Raji (cell line): ENCODE data around the gene MFF.

Experiments used
- POLR2A ChIP-seq: IDR thresholded peaks from 2 replicates; pipeline ENCODE4 v1.6.1; 2011; ENCODE audit warnings: low read depth, low read length, control low read depth; ENCODE audit not compliant: insufficient read depth

Gene MFF

DNA sequence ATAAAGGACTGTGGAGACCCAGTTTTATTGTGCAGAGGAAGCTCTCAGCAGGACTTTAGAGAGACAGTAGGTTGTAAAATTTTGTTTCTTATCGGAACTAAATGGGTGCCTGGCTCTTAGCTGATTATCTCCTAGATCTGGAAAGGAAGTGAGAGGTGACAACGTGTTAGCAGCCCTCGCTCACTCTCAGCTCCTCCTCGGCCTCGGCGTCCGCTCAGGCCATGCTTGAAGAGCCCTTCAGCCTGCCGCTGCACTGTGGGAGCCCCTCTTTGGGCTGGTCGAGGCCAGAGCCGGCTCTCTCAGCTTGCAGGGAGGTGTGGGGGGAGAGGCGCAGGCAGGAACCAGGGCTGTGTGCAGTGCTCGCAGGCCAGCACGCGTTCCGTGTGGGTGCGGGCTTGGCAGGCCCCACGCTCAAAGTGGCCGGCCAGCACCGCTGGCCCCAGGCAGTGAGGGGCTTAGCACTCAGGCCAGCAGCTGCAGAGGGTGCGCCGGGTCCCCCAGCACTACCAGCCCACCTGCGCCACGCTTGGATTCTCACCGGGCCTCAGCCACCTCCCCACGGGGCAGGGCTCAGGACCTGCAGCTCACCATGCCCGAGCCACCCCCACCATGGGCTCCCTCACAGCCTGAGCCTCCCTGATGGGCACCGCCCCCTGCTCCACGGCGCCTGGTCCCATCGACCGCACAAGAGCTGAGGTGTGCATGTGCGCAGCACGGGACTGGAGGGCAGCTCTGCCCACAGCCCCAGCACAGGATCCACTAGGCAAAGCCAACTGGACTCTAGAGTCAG, 4.6 kb upstream of the MFF start:
- TF ChIP-seq POLR2A = no peak

- TF ChIP-seq POLR2A = no peak
These were observed 2.4 kb upstream of the MFF start for GRCh38 chr2:227322530-227323205.

GRCh38 chr2:227323818-227324217, 1.2 kb upstream of the MFF start:
- no peak for TF ChIP-seq POLR2A

GRCh38 chr2:227324642-227324994, 433 bp upstream of the MFF start:
- TF ChIP-seq POLR2A = no peak

DNA sequence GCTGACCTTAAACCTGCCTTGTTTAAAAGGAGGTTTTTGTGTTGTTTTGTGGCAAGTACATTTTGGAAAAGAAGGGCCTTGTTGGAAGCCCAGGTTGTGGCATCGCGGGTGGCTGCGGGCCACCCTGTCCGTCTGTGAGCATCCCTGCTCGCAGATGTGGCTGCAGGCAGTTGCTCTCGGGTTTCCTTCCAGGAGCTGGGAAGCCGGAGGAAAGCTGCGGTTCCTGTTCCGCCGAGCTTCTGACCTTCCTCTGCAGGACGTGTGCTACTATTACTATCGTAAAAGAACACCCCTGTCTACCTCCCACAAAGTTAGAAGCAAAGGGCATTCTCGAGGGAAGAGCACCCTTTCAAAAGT, 766 bp downstream of the MFF start:
- no peak for TF ChIP-seq POLR2A

GRCh38 chr2:227326783-227327182, 1.7 kb downstream of the MFF start:
- TF ChIP-seq POLR2A = no peak

DNA sequence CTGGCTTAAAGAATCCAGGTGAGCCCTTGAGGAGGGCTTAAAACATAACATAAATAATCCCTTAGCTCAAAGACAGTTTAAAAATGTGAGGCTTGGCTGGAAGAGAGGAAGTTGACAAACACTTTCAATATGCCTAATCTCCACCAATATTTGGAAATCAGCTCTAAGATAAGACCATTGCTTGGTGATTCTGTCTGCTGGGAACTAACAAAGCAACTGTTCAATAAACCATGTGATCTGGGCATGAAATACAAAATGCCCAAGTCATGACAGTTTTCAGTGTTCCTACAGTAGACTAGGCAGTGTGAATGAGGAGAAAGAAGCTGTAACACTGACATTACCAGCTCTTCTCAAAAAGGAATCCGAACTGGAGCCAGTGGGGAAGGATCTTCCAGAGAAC, 10.7 kb downstream of the MFF start:
- no peak for TF ChIP-seq POLR2A

- TF ChIP-seq POLR2A = no peak
These were observed 12.4 kb downstream of the MFF start for GRCh38 chr2:227337442-227337841.

DNA sequence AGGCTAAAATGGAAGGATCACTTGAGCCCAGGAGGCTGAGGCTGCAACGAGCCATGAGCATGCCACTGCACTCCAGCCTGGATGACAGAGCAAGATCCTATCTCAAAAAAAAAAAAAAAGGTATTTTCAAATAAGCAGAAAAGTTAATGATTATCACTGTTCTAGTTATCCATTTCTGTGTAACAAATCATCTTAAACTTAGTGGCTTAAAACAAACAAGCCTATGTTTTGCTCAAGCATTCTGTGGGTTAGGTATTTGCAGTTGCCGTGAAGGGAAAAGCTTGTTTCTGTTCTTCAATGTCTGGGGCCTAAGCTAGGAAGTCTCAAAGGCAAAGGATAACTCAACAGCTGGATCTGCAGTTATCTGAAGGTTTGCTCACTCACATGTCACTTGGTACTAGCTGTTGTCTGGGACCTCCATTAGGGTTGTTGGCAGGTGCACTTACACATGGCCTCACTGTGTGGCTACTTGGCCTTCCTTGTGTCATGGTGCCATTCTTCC, 14.1 kb downstream of the MFF start:
- TF ChIP-seq POLR2A = no peak

DNA sequence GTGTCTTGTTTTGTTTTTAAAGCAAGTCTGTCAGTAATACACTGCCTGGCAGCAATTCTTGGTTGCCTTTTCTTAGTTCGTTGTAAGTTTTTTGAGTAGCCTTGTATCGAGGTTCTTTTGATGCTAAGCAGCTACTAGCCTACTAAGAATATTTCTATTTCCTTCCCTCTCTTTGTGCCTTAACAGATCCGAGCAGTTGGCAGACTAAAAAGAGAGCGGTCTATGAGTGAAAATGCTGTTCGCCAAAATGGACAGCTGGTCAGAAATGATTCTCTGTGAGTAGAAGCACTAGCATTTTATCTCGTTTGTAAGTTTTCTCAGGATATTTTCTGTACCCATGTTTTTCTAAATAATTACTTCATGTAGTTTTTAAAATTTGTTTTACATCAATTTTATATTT, 15.1 kb downstream of the MFF start:
- TF ChIP-seq POLR2A = no peak

- no peak for TF ChIP-seq POLR2A
These were observed 16.5 kb downstream of the MFF start for GRCh38 chr2:227341553-227341952.

- no peak for TF ChIP-seq POLR2A
These were observed 19.2 kb downstream of the MFF start for GRCh38 chr2:227344231-227344630.

GRCh38 chr2:227347117-227347516, 22.1 kb downstream of the MFF start:
- no peak for TF ChIP-seq POLR2A

GRCh38 chr2:227348324-227348723, 23.3 kb downstream of the MFF start:
- no peak for TF ChIP-seq POLR2A

DNA sequence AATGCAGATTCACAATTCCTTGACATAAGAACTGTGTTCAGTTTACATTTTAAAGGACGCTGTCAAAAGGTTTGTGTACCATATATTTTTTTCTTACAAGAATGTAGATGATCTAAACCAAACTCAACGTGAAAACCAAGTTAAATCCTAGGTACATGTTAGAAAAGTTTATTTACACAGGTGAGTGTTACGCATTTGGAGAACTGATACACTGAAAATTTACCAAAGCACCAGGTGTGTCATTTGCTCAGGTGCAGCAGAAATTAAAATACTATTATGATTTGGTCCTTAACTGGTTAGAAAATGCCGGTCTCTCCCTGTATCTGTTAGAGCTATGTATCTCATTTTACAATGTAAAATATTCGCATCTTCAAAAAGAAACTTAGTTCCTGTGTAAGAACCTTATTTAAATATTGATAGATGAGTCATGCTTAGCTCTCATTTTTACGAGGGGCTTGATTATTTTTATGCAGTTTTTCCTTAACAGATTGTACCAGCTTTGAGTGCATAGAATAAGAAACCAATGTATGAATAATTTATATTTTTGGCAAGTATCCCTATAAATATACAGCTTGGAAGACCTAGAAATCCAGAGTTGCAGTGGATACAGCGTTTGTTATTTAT, 25.1 kb downstream of the MFF start:
- TF ChIP-seq POLR2A = no peak

DNA sequence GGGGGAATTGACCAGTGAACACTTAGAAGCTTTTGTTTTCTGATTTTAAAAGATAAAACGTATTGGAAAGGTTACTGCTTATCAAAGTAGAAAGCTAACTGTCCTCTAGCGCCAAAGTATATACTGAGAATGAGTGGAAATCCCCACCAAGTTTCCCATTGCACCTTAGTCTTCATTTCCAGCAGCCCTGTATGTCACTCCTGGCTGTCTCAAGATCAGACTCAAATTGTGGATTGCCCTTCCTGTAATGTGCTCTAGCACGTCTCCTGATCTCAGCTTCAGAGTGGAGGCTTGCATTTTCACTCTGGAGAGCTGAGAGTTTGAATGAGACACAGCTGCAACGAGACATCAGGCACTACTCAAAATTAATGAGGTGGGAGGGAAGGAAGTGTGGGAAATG, 26.6 kb downstream of the MFF start:
- no peak for TF ChIP-seq POLR2A
